ENCODE data around the gene GBGT1.

Gene GBGT1

DNA sequence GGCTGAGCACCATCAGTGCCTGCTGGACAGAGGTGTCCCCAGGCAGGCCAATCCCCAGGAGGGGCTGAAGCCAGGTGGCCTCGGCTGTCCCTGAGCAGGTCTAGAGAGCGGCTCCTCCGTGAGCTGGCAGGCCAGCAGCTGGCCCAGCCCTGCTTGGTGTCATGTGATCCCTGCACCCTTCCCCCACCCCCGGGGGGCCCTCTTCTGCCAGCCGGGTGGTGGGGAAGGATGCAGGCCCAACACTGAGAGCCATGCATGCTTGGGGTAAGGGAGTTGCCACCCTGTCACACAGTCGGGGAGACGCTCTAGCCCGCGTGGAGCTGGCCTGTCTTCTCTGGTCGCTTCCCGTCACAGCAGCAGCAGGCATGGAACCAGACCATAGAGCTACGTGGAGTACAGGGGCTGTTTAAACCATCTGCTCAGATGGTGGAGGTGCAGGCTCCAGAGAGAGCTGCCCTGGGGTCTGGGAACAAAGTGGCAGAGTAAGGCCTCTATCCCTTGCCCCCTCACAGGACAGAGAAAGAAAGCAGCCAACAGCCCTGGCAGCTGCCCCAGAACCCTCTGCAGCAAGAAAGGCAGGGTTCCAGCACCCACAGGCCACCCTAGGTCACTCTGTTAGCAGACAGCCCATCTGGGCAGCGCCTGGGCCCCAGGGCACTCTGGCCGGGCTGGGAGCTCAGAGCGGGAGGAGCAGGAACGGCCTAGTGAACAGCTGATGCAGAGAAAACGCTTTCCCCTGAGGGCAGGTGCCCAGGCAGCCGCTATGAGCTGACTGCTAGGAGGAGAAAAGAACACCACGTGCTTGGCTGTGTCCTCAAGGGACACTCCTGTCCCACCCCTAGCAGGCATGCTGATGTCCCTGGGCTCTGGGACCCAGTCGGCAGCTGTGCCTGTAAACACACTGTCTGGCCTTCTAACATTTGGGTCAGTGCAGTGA is 49.5 kb downstream of the GBGT1 start:
- no peak for DNase-seq (ENCODE audit: low read depth in 2 of 2)

GRCh38 chr9:133113163-133113948 is 50.4 kb downstream of the GBGT1 start:
- DNase-seq (ENCODE audit: low read depth in 2 of 2): no peak

GRCh38 chr9:133112663-133113026 is 51.1 kb downstream of the GBGT1 start:
- DNase-seq (ENCODE audit: low read depth in 2 of 2): no peak

DNA sequence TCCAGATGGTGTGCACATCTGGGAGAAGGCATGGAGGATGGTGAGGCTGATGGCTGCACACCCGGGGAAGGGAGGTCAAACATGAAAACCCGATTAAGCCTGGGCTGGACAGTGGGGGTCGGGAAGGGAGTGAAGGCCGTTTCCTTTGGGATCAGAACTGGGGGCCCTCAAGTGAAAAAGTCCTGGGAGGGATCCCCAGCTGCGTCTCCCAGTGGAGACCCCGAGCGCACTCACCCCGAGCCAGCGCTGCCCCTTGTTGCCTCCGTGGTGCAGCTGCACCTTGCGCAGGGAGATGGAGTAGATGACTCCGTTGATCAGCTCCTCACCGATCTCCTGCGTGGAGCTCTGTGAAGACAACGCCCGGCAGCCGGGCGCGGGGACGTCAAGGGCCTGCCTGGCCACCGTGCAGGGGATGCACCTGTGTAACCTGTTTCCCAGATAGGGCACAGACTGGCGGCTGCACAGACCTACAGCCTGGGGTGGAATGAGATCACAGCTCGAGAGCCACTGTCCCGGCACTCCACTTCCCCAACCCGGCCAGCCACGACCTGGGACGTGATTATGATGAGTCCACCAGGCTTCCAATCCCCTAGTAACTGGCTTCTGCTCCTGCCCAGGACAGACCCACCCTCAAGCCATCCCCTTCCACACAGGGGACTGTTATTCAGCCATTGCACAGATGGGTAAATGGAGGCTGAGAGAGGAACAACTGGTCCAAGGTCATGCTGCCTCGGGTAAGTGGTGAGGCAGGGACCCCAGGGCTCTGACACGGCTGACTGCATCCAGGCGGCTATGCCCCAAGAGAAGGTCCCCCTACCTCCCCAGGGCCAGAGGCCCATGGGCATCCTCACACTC is 51.7 kb downstream of the GBGT1 start:
- no peak for DNase-seq (ENCODE audit: low read depth in 2 of 2)

- DNase-seq (ENCODE audit: low read depth in 2 of 2): no peak
Measured at GRCh38 chr9:133109931-133110650, 53.6 kb downstream of the GBGT1 start.

DNA sequence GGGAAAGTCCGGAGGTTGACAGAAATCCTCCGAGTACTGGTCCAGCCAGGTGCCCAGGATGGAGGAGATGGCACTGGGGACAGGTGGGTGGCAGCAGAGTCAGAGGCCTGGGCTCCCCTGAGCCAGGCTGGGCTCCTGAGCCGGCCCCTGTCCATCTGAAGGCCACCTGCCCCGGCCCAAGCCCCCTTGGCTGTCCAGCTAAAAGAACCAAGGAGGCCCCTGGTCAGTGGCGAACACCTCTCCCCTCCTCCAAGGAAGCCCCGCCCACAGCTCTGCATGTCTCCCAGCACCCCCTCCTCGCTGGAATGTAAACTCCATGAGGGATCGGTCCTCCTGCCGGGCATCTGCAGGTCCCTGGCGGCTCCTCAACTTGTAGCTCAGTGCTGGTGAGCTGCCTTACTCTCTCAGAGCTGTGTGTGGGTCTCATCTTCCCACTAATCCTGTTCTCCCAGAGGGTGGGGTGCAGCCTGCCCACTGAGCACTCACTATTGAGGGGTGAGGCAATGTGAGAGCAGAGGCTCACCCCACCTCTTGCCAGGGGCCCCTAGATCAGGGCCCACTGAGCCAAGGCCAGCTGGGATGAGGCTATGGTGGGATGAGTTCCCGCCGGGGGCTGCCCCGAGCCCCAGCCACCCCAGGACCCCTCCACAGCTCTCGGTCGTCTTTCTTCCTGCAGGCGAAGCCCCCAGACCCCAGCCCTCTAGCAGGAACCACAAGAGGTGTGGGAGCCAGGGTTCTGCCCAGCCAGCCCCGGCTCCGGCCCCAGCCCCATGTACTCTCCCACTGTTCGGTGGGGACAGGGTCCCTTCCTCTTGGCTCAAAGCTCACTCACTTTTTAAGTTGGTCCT is 54.7 kb downstream of the GBGT1 start:
- no peak for DNase-seq (ENCODE audit: low read depth in 2 of 2)

- no peak for DNase-seq (ENCODE audit: low read depth in 2 of 2)
Measured at GRCh38 chr9:133107961-133108793, 55.5 kb downstream of the GBGT1 start.

- no peak for DNase-seq (ENCODE audit: low read depth in 2 of 2)
Measured at GRCh38 chr9:133107245-133107722, 56.4 kb downstream of the GBGT1 start.

GRCh38 chr9:133106511-133107244 is 57.0 kb downstream of the GBGT1 start:
- DNase-seq (ENCODE audit: low read depth in 2 of 2): no peak

DNA sequence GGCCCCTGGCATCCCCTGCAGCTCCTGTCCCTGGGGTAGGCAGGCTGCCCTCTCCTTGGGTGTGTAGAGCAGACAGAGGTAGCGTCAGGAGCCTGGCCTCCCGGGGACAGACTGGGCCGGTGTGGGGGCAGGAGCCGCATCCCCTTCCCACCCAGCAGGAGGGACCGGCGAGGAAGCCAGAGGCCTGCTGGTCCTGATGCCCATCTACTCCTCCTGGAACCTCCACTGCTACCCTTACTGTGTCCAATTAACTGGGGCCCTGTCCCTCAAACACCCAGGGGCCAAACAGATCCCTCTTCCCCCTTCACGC is 58.3 kb downstream of the GBGT1 start:
- DNase-seq (ENCODE audit: low read depth in 2 of 2): no peak

- no peak for DNase-seq (ENCODE audit: low read depth in 2 of 2)
Measured at GRCh38 chr9:133104718-133105460, 58.8 kb downstream of the GBGT1 start.

GRCh38 chr9:133103987-133104505 is 59.7 kb downstream of the GBGT1 start:
- DNase-seq (ENCODE audit: low read depth in 2 of 2): no peak

GRCh38 chr9:133103183-133103986 is 60.3 kb downstream of the GBGT1 start:
- DNase-seq (ENCODE audit: low read depth in 2 of 2): peak in 1 of 2 donors; percentile 27
